NCI-H146 treated with DMSO at 0.1 percent for 48 hours (cell line): ENCODE measurements around the gene CFAP206.
A peak's percentile ranks its signal among the peaks of the same experiment; 100 is the strongest.
"Not testable (repeated sequence)": the region's sequence is repeated elsewhere in the genome, so short reads cannot be mapped to it uniquely, and the experiment has no call there.

Experiments
- DNase-seq: peaks from one replicate; lab custom pipeline; 2025; ENCODE audit not compliant: unreplicated experiment; lab: John Stamatoyannopoulos, UW

Gene CFAP206

GRCh38 chr6:87420360-87420759, 12.6 kb downstream of the CFAP206 start:
- DNase-seq: no peak

- DNase-seq: no peak
Observed at GRCh38 chr6:87421576-87421975, 13.8 kb downstream of the CFAP206 start.

GRCh38 chr6:87426789-87427188, 19.0 kb downstream of the CFAP206 start:
- DNase-seq: no peak

- DNase-seq: no peak
Observed at GRCh38 chr6:87430499-87430898, 22.7 kb downstream of the CFAP206 start.

GRCh38 chr6:87431263-87431662, 23.5 kb downstream of the CFAP206 start:
- DNase-seq: no peak

GRCh38 chr6:87436435-87436834, 28.7 kb downstream of the CFAP206 start:
- no peak for DNase-seq

- no peak for DNase-seq
Observed at GRCh38 chr6:87441711-87442110, 33.9 kb downstream of the CFAP206 start.

- DNase-seq: no peak
Observed at GRCh38 chr6:87444362-87444761, 36.6 kb downstream of the CFAP206 start.

- DNase-seq: no peak
Observed at GRCh38 chr6:87465051-87465450, 57.3 kb downstream of the CFAP206 start.

GRCh38 chr6:87472525-87473418, 65.0 kb downstream of the CFAP206 start, which contains the start of gene SLC35A1:
TSS of gene SLC35A1 (plus strand) at chr6:87472974. CDS start at chr6:87473004, 30 bp downstream.
- peak; percentile 76 for DNase-seq

- no peak for DNase-seq
Observed at GRCh38 chr6:87473419-87473903, 65.7 kb downstream of the CFAP206 start.

- no peak for DNase-seq
Observed at GRCh38 chr6:87481931-87482330, 74.2 kb downstream of the CFAP206 start.

GRCh38 chr6:87482366-87482765, 74.6 kb downstream of the CFAP206 start:
- no peak for DNase-seq

- DNase-seq: no peak
Observed at GRCh38 chr6:87483929-87484328, 76.2 kb downstream of the CFAP206 start.

- DNase-seq: no peak
Observed at GRCh38 chr6:87484491-87484890, 76.7 kb downstream of the CFAP206 start.

GRCh38 chr6:87487555-87487954, 79.8 kb downstream of the CFAP206 start:
- no peak for DNase-seq

GRCh38 chr6:87489326-87489725, 81.6 kb downstream of the CFAP206 start:
- DNase-seq: not testable (repeated sequence)

GRCh38 chr6:87494761-87495422, 87.1 kb downstream of the CFAP206 start:
- no peak for DNase-seq

- DNase-seq: no peak
Observed at GRCh38 chr6:87498048-87498447, 90.3 kb downstream of the CFAP206 start.

- no peak for DNase-seq
Observed at GRCh38 chr6:87501809-87502572, 94.2 kb downstream of the CFAP206 start.

GRCh38 chr6:87504441-87504840, 96.7 kb downstream of the CFAP206 start:
- DNase-seq: no peak
